Colonic mucosa (tissue), 4 donors: Measurements from ENCODE around the gene ATP5MC3. TPM values are rescaled to one million over a fixed set of nuclear protein-coding genes. Genes with fewer than 3 reads are reported as not detected.

Source experiments
- DNase-seq: peaks from one replicate; pipeline ENCODE4 v3.0.0-alpha.2; 2020
- H3K27ac ChIP-seq: fragments of 200-600 bp; one replicate; pipeline ENCODE4 v1.8.0; 2021
- H3K27me3 ChIP-seq: fragments of 200-600 bp; one replicate; pipeline ENCODE4 v1.8.0; 2021
- H3K36me3 ChIP-seq: fragments of 200-600 bp; one replicate; pipeline ENCODE4 v1.8.0; 2021
- H3K4me1 ChIP-seq: fragments of 200-600 bp; one replicate; pipeline ENCODE4 v1.8.0; 2021; ENCODE audit warnings: mild to moderate bottlenecking
- H3K4me3 ChIP-seq: fragments of 200-600 bp; one replicate; pipeline ENCODE4 v1.8.0; 2021
- H3K9ac ChIP-seq, 2 donors: one replicate each; pipeline ENCODE4 v1.7.0; 2013; ENCODE audit warnings: control low read depth in 2 of 2, low read depth in 2 of 2, low read length in 2 of 2
- H3K9me3 ChIP-seq: fragments of 200-600 bp; one replicate; pipeline ENCODE4 v1.8.0; 2021
- CTCF ChIP-seq: fragments of 200-600 bp; IDR thresholded peaks from one replicate; pipeline ENCODE4 v1.8.0; 2022; ENCODE audit warnings: antibody characterized with exemption, mild to moderate bottlenecking
- intact Hi-C: fragments of 100-400 bp; cut with DNase I; formaldehyde crosslinking; loops from one replicate; pipeline ENCODE4 v1.14.1; 2022
- microRNA-seq: library from miRNA; unstranded; fragments of <30 nt; microRNA quantifications from one replicate; pipeline ENCODE4, GENCODE V29; 2019
- total RNA-seq, 2 donors: library from RNA; stranded (reverse); fragmentation: NEBNext Ultra II Directional in 1 of 2; extraction: Animal tissue kit (Norgen Biotek cat#: 25700) in 1 of 2; gene quantifications; one replicate each; pipeline ENCODE4 v1.2.1, GENCODE V29; 2021
- donor health status: healthy.
- donor health status: DM: no; HTN: no; CAD: no.
- donor health status: DM: no; HTN: no; CAD: no.

ATP5MC3 gene
- total RNA-seq, 2 donors from 2014 or later, result 610 to 690 TPM

- H3K27me3 ChIP-seq, result no peaks in the 10 kb centered on the region
- TF ChIP-seq CTCF, result no peak
- H3K9me3 ChIP-seq, result no peaks in the 10 kb centered on the region
- H3K27ac ChIP-seq, result no peak overlapping the region
- H3K4me3 ChIP-seq, result no peak overlapping the region
- H3K4me1 ChIP-seq, result peaks cover 5% of the 10 kb centered on the region
- no peak overlapping the region for H3K9ac ChIP-seq
- H3K36me3 ChIP-seq, result peaks cover 4% of the 10 kb centered on the region
- DNase-seq, result no peak
- intact Hi-C loops, result no loop called here
Observed at GRCh38 chr2:175135862-175136261, 45.6 kb downstream of the ATP5MC3 start.

GRCh38 chr2:175135177-175135576 is 46.3 kb downstream of the ATP5MC3 start:
- Histone ChIP-seq H3K9ac (no peak overlapping the region), H3K9me3 (no peaks in the 10 kb centered on the region), H3K4me3 (no peak overlapping the region), H3K27ac (no peak overlapping the region), H3K4me1 (peaks cover 5% of the 10 kb centered on the region), H3K36me3 (peaks cover 4% of the 10 kb centered on the region), H3K27me3 (no peaks in the 10 kb centered on the region)
- no peak for DNase-seq
- intact Hi-C loops, result no loop called here
- TF ChIP-seq CTCF, result no peak

- Histone ChIP-seq H3K4me3 (no peak overlapping the region), H3K9ac (no peak overlapping the region), H3K9me3 (no peaks in the 10 kb centered on the region), H3K4me1 (no peaks in the 10 kb centered on the region), H3K36me3 (peaks cover 4% of the 10 kb centered on the region), H3K27me3 (no peaks in the 10 kb centered on the region), H3K27ac (no peak overlapping the region)
- no peak for DNase-seq
- no peak for TF ChIP-seq CTCF
- intact Hi-C loops, result no loop called here
Observed at GRCh38 chr2:175131252-175131651, 50.3 kb downstream of the ATP5MC3 start.

- DNase-seq, result no peak
- H3K4me1 ChIP-seq, result no peaks in the 10 kb centered on the region
- no peaks in the 10 kb centered on the region for H3K27me3 ChIP-seq
- H3K36me3 ChIP-seq, result no peaks in the 10 kb centered on the region
- H3K4me3 ChIP-seq, result no peak overlapping the region
- H3K9ac ChIP-seq, result no peak overlapping the region
- no peak for TF ChIP-seq CTCF
- no peak overlapping the region for H3K27ac ChIP-seq
- H3K9me3 ChIP-seq, result no peaks in the 10 kb centered on the region
- intact Hi-C loops, result no loop called here
Observed at GRCh38 chr2:175126661-175127060, 54.8 kb downstream of the ATP5MC3 start.

Small RNAs within 50 kb of the gene (microRNA-seq; reads per million reads assigned to microRNA genes)
- gene MIR933, result not detected

Other genes with a start within 250 kb of the ATP5MC3 start
- gene CHN1, start 176.3 kb downstream of the ATP5MC3 start, total RNA-seq, result 1 to 10 TPM; 2.2 to 2.8 TPM
- gene ATF2, start 13.5 kb downstream of the ATP5MC3 start, total RNA-seq, result 10 to 100 TPM; 32.4 to 46.4 TPM